Suprapubic skin (tissue), 4 donors: ENCODE measurements around the gene LSM14A. TPM values are rescaled to one million over a fixed set of nuclear protein-coding genes. Genes with fewer than 3 reads are reported as not detected.

Experiments
- DNase-seq, 2 donors: peaks; one replicate each; pipeline ENCODE4 v3.0.0-alpha.2; 2019; ENCODE audit warnings: low spot score in 2 of 2
- H3K27ac ChIP-seq: fragments of 200-600 bp; sonication (generic); one replicate; pipeline ENCODE4 v1.5.1; 2019
- H3K27me3 ChIP-seq: fragments of 200-600 bp; sonication (generic); one replicate; pipeline ENCODE4 v1.5.1; 2019
- H3K36me3 ChIP-seq: fragments of 200-600 bp; sonication (generic); one replicate; pipeline ENCODE4 v1.5.1; 2019
- H3K4me1 ChIP-seq: fragments of 200-600 bp; sonication (generic); one replicate; pipeline ENCODE4 v1.5.1; 2019
- H3K4me3 ChIP-seq: fragments of 200-600 bp; sonication (generic); one replicate; pipeline ENCODE4 v1.5.1; 2019; ENCODE audit warnings: mild to moderate bottlenecking
- H3K9me3 ChIP-seq: fragments of 200-600 bp; sonication (generic); one replicate; pipeline ENCODE4 v1.5.1; 2019
- EP300 ChIP-seq: sonication (generic); formaldehyde crosslinking; IDR thresholded peaks from one replicate; pipeline ENCODE4 v1.6.1; 2017; ENCODE audit warnings: antibody characterized with exemption
- POLR2A ChIP-seq, 2 donors: fragments of 450-650 bp; IDR thresholded peaks; one replicate each; pipeline ENCODE4 v1.6.1; 2017; ENCODE audit warnings: antibody characterized with exemption in 2 of 2, mild to moderate bottlenecking in 2 of 2, moderate library complexity in 2 of 2
- POLR2AphosphoS5 ChIP-seq, 3 donors: sonication (generic); formaldehyde crosslinking; IDR thresholded peaks; one replicate each; pipeline ENCODE4 v1.6.1; 2017; ENCODE audit warnings: antibody characterized with exemption in 3 of 3
- WGBS: methylation state at CpG from one replicate; pipeline ENCODE4 v1.1.5; 2018; 5-methylcytosine and 5-hydroxymethylcytosine counted together
- total RNA-seq, 4 donors: library from RNA; depleted of rRNA; stranded (reverse); fragments of >200 nt; gene quantifications; one replicate each; pipeline ENCODE4 v1.1.0, GENCODE V29; 2016
- TF ChIP-seq, protein P1 (sequence below), 2 donors: fragments of 200-600 bp in 1 of 2; fragments of 450-650 bp in 1 of 2; sonication (generic) in 1 of 2; IDR thresholded peaks; one replicate each; pipeline ENCODE4 v1.5.1; 2016 to 2019; ENCODE audit warnings: antibody characterized with exemption in 2 of 2, mild to moderate bottlenecking in 1 of 2, moderate library complexity in 1 of 2

Gene LSM14A
- total RNA-seq, 4 donors from 2014 or later, result 107 to 156 (median 116) TPM

DNA sequence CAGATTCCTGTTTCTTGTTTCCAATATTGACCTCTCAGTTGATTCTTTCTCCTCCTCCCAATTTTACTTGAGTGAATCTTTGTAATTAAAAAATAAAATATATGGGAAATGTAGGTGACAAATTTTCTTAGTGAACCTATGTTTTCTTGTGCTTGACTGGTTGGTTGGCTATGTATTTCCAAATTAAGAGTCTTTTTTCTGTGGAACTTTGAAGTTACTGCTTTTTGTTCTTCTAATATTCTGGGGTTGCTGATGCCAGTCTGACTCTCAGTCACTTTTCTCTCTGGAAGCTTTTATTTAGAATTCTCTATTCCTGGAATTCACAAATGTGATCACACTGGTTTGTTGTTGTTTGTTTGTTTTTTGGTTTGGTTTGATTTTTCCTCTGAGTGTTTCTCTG, 9.8 kb downstream of the LSM14A start:
- Histone ChIP-seq H3K27me3 (no peaks in the 10 kb centered on the region), H3K36me3 (peaks cover 4% of the 10 kb centered on the region), H3K4me1 (peaks cover 75% of the 10 kb centered on the region), H3K9me3 (no peaks in the 10 kb centered on the region), H3K27ac (no peak overlapping the region), H3K4me3 (no peak overlapping the region)
- TF ChIP-seq, protein P1, sequence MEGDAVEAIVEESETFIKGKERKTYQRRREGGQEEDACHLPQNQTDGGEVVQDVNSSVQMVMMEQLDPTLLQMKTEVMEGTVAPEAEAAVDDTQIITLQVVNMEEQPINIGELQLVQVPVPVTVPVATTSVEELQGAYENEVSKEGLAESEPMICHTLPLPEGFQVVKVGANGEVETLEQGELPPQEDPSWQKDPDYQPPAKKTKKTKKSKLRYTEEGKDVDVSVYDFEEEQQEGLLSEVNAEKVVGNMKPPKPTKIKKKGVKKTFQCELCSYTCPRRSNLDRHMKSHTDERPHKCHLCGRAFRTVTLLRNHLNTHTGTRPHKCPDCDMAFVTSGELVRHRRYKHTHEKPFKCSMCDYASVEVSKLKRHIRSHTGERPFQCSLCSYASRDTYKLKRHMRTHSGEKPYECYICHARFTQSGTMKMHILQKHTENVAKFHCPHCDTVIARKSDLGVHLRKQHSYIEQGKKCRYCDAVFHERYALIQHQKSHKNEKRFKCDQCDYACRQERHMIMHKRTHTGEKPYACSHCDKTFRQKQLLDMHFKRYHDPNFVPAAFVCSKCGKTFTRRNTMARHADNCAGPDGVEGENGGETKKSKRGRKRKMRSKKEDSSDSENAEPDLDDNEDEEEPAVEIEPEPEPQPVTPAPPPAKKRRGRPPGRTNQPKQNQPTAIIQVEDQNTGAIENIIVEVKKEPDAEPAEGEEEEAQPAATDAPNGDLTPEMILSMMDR (IDR thresholded peaks at IDR 0.05), result no peak
- TF ChIP-seq POLR2AphosphoS5 (IDR thresholded peaks at IDR 0.05) (no peak), POLR2A (IDR thresholded peaks at IDR 0.05) (no peak), EP300 (no peak)
- DNase-seq, result no peak

DNA sequence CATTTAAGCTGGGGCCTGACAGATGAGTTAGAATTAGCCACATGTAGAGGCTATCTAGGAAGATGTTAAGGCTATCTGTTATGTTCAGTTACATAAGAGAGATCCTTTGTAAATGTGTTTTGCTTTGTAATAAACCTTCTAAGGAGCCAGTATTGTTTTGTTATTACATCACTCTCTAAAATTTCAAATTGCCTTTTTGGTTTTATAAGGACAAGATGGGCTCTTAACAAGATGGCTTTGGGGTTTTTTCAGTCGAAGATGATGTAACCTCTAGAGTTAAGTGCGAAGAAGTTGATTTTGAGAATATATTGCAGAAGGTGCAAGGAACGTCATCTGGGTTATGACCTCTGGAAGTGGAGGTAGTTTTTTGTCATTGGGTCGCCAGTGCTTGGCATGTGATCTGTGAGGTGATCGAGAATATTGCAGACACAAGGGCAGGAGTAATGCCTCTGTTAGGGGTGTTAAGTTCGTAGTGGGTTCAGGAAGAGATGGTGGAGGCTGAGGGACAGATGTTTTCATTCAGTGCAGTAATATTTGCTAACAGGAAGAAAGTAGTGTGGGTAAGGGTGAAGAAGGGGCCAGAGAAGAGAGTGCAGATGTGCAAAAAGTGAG, 12.7 kb downstream of the LSM14A start:
- 61% methylated on average over 6 of the region's 6 CpGs for WGBS
- H3K4me1 ChIP-seq, result peaks cover 70% of the 10 kb centered on the region
- TF ChIP-seq POLR2AphosphoS5 (IDR thresholded peaks at IDR 0.05) (no peak), POLR2A (IDR thresholded peaks at IDR 0.05) (no peak), EP300 (no peak)
- TF ChIP-seq, protein P1 (IDR thresholded peaks at IDR 0.05), result no peak
- H3K9me3 ChIP-seq, result no peaks in the 10 kb centered on the region
- no peak overlapping the region for H3K4me3 ChIP-seq
- DNase-seq, result no peak
- peaks cover 4% of the 10 kb centered on the region for H3K36me3 ChIP-seq
- no peaks in the 10 kb centered on the region for H3K27me3 ChIP-seq
- H3K27ac ChIP-seq, result no peak overlapping the region

DNA sequence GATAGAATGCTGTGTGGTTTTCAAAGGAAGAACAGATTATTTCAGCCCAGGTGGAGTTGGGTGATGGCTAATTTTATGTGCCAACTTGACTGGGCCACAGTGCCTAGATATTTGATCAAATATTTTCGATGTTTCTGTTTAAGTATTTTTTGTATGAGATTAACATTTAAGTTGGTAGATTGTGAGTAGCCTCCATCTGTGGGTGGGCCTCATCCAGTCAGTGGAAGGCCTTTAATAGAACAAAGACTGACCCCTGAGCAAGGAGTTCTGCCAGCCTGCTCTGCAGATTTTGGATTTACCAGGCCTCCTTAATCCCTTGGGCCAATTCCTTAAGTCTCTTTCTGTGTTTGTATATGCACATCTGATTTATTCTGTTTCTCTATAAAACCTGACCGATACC, 13.9 kb downstream of the LSM14A start:
- Histone ChIP-seq H3K27me3 (no peaks in the 10 kb centered on the region), H3K9me3 (no peaks in the 10 kb centered on the region), H3K4me3 (no peak overlapping the region), H3K36me3 (no peaks in the 10 kb centered on the region), H3K27ac (no peak overlapping the region), H3K4me1 (peaks cover 70% of the 10 kb centered on the region)
- no peak for TF ChIP-seq EP300
- TF ChIP-seq POLR2A (IDR thresholded peaks at IDR 0.05), result no peak
- TF ChIP-seq POLR2AphosphoS5 (IDR thresholded peaks at IDR 0.05), result no peak
- TF ChIP-seq, protein P1 (IDR thresholded peaks at IDR 0.05), result no peak
- WGBS, result 85% methylated on average over 2 of the region's 2 CpGs
- DNase-seq, result no peak

DNA sequence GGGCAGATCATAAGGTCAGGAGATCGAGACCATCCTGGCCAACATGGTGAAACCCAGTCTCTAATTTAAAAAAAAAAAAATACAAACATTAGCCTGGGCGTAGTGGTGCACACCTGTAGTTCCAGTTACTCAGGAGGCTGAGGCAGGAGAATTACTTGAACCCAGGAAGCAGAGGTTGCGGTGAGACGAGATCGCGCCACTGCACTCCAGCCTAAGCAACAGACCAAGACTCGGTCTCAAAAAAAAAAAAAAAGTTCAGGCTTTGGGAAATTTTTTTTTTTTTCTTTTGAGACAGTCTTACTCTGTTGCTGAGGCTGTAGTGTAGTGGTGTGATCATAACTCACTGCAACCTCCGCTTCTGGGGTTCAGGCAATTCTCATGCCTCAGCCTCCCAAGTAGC, 14.7 kb downstream of the LSM14A start:
- peaks cover 65% of the 10 kb centered on the region for H3K4me1 ChIP-seq

DNA sequence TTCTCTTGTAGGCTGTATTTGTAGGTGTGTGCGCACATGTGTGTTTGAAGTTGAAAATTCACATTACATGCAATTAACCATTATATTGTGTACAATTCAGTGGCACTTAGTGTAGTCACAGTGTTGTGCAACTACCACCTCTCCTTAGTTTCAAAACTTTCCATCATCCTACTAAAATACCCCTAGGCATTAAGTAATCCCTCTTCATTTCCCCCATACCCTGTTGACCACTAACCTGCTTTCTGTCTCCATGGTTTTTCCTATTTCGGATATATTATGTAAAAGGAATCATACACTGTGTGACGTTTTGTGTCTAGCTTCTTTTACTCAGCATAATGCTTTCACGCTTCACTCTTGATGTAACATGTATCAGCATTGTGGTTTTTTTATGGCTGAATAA, 16.1 kb downstream of the LSM14A start:
- Histone ChIP-seq H3K27ac (no peak overlapping the region), H3K4me3 (no peak overlapping the region), H3K27me3 (no peaks in the 10 kb centered on the region), H3K4me1 (peaks cover 61% of the 10 kb centered on the region), H3K9me3 (no peaks in the 10 kb centered on the region), H3K36me3 (no peaks in the 10 kb centered on the region)
- DNase-seq, result no peak
- TF ChIP-seq POLR2AphosphoS5 (IDR thresholded peaks at IDR 0.05), result no peak
- TF ChIP-seq EP300, result no peak
- TF ChIP-seq, protein P1 (IDR thresholded peaks at IDR 0.05), result no peak
- no peak for TF ChIP-seq POLR2A (IDR thresholded peaks at IDR 0.05)
- 86% methylated on average over 4 of the region's 4 CpGs for WGBS

More for the DNA sequence above, 14.7 kb downstream of the LSM14A start:
- Histone ChIP-seq H3K27ac (no peak overlapping the region), H3K36me3 (no peaks in the 10 kb centered on the region), H3K27me3 (no peaks in the 10 kb centered on the region), H3K9me3 (no peaks in the 10 kb centered on the region), H3K4me3 (no peak overlapping the region)
- 98% methylated on average over 8 of the region's 8 CpGs for WGBS
- TF ChIP-seq, protein P1 (IDR thresholded peaks at IDR 0.05), result no peak
- TF ChIP-seq POLR2A (IDR thresholded peaks at IDR 0.05) (no peak), EP300 (no peak), POLR2AphosphoS5 (IDR thresholded peaks at IDR 0.05) (no peak)
- no peak for DNase-seq
